NCI-H345 treated with DMSO at 0.1 percent for 48 hours (cell line): ENCODE results near the gene KIAA1549.
"Not testable (repeated sequence)": the region's sequence is repeated elsewhere in the genome, so short reads cannot be mapped to it uniquely, and the experiment has no call there.

Source experiments
- DNase-seq: peaks from one replicate; lab custom pipeline; 2025; ENCODE audit not compliant: unreplicated experiment; lab: John Stamatoyannopoulos, UW

KIAA1549 gene

GRCh38 chr7:138981332-138982203, at the start of gene KIAA1549:
Gene KIAA1549 (minus strand): TSS chr7:138981389. CDS start chr7:138981269, 120 bp downstream.
- DNase-seq, result peak; percentile 19

- no peak for DNase-seq
These were observed 48.2 kb upstream of the KIAA1549 start for GRCh38 chr7:139029353-139029752.

GRCh38 chr7:139026551-139026950, 45.4 kb upstream of the KIAA1549 start:
- no peak for DNase-seq

- DNase-seq, result not testable (repeated sequence)
These were observed 44.7 kb upstream of the KIAA1549 start for GRCh38 chr7:139025861-139026260.

DNA sequence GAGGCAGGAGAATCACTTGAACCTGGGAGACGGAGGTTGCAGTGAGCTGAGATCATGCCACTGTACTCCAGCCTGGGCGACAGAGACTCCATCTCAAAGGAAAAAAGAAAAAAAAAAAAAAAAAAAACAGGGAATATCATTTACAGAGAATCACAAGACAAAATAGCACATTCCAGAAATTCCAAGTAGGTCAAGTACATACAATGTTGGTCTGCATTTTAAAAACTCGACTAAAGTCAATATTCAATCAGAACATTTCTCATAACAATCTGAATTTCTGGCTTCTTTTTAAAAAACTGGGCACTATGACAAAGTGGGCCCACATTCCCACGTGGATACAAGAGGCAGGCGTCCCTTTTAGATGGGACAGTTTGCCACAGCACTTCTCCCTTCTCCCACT, 41.9 kb upstream of the KIAA1549 start:
- DNase-seq, result no peak

GRCh38 chr7:139022286-139022685, 41.1 kb upstream of the KIAA1549 start:
- no peak for DNase-seq

DNA sequence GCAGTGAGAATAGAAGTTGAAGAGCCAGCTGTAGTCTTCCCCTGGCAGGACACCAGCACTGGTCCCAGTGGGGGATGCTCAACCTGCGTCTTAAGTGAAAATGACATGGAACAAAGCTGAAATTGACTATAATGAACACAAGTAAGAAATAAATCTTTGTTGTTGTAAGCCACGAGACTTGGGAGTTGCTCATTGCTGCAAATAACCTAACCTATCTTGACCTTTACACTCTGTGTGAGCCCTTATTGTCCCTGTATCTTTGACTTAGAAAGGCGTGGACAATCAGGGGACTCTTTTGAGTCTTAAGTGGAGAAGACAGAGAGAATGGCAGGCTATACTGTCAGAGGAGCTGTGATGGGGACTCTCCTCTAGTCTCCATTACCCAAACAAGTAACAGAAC, 37.7 kb upstream of the KIAA1549 start:
- no peak for DNase-seq

DNA sequence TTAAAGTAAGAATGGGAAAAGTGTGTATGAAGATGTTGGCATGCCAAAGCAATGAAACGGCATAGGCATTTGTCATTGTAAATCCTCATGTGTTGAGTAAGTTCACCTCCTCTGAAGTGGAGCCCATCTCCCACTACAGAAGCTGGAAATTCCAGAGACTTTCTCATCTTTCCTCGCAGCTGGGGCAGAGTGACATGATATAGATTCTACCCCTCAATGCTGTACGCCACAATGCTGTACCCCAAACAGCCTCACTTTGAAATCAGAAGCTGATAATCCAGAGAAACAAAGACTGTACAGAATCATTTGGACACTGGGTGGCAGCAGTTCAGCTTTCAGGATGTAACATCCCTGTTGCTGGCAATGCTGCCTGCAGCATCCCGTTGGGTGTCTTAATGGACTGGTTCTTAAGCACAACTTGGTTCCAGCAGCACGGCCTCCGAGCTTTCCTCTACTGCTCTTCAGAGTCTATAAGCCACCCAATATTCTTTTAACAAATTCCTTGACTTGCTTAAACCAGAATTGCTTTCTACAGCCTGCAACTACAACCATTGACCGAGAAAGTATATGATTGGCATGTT, 35.8 kb upstream of the KIAA1549 start:
- DNase-seq, result peak; percentile 61

DNA sequence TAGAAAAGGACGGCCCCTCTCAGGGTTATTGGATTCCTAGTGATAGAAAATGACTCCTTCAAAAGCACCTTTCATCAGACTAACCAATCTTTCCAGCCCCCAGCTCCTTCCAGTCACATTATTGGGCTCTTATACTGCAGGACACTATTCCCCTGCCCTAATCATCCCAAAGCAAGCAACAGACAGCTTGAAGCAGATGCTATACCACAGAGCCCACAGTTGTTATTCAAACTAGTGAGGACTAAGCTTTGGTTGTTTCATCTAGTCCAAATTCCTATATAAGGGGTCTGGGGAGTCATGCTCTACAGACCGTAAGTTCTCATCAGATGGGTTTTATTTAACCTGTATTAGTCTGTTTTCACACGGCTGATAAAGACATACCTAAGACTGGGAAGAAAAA, 30.2 kb upstream of the KIAA1549 start:
- no peak for DNase-seq

DNA sequence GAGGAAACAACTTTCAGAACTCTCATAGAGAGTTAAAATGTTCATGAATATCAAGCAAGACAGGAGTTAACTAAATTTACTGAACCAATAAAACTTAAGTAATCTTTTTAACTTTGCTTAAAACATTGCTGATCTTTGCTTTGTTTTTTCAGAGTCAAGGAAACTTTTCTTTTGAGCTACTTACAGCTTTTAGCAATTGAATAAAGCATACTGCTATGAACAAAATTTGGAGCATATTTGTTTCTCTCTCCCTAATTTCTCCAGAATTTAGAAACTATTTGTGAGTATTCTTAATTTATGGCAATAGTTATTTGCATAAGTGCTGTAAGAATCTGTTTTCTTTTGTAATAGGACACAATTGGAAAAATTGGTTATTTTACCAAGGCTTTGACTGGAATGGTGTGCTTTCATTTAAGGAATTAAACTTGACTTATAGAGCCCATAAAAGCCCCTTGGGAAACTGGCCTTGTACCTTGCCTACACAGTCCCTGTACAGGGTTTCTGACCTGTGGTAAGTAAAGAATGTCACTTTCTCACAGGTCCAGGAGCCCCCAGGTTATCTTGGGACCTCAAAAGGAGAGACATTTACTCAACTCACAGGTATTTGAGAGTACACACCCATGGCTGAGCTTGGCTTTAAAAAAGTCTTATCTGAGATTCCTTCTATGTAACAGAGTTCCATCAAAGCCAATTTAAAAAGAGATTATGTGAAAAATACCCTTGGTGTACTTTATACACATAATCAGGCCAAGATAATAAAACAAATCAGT, 23.3 kb upstream of the KIAA1549 start:
- DNase-seq, result no peak

DNA sequence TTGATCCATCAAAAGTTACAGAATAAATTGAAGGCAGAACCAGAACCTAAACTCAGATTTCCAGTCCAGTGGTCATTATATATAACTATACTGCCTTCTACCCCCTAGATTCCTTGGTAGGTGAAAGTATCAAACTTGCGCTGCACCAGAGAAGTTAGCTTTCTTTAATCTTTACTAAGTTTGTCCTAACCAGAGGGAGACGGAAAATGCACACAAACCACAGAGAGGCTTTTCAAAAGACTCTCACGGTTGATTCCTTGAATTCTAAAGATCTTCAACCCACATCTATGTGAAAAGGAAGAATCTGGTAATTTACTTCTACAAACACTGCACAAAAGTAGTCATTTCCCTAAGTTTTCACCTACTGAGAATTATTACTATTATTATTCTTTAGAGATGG, 18.2 kb upstream of the KIAA1549 start:
- DNase-seq, result no peak

DNA sequence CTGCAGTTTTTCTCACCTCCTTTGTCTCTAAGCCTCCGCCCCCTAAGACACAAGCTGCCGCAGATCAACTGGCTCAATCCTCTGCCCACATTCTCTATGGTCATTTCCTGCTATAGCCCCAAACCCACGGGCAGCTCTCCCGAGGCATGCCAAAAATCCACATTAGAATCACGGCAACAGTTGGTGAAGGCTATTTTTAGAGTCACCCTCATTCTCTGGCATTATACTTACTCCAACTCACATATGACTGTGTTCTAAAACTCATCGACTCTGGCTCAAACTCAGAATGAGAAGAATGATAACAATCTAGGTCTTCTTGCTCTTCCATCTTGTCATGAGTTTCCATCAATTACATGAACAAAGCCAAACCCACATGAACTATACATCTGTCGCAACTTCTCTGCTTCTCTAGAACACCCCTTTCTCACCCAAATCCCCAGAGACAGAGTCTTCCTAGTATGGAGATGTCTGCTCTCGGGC, 10.9 kb upstream of the KIAA1549 start:
- DNase-seq, result no peak

DNA sequence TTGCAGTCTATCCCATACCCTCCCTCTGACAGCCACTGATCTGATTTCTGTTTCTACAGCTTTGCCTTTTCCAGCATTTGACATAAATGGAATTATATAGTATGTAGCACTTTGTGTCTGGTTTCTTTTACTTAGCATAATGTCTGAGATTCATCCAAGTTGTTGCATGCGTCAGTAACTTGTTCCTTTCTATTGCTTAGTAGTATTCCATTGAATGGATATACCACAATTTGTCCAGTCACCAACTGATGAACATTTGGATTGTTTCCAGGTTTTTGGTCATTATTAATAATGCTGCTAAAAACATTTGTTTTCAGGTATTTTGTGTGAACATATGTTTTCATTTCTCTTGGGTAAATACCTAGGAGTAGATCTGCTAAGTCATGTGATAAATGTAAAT, 6.5 kb upstream of the KIAA1549 start:
- DNase-seq, result no peak

DNA sequence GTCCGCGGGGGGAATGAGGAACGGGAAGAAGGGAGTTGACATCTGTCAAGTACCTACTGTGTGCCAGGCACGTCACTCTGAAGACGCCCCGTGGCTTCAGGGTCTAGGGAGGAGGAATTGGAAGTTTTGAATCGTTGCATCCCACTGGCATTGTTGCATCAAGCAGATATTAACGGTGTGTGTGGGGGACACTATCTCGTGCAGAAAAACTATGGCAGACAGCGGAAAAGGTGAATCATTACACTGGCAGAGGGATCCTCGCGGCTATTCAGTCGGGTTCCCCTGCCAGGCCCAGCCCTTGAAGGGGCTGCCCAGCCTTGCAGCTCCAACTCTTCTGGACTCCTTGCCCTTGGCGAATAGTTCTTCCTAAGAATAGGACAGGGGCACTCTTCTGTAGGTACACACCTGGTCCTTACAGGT, 1.0 kb upstream of the KIAA1549 start:
- no peak for DNase-seq

DNA sequence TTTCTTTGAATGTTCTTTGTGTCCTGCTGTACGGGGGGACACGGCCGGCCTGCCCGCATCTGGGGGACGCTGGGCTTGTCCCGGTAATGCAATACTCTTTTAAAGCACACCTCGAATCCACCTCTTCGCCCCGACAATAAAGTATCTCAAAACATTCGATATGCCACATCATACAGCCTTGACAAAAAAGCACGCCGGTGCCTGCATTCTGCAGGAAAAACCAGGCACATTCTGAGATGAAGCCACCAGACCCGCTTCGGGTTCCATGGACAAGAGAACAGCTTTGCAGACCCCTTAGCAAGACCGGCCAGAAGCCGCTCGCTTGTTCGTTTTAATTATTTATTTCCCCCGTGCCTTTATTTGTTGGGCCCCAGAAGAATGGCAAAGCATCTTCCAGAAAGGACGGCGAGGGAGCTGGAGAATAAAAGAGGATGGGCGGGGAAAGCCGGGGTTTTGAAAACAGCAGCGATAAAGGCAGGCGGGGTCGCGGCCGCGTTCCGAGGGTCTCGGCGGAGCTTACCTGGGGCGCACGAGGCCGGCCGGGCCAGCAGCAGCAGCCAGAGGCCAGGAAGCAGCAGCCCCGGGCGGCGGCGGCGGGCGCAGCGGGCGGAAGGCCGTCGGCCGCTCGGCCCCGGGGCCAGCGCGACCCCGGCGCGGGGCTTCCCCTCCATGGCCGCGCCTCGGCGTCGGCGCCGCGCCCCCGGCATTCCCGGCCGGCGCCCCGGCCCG, 462 bp downstream of the KIAA1549 start:
- no peak for DNase-seq

DNA sequence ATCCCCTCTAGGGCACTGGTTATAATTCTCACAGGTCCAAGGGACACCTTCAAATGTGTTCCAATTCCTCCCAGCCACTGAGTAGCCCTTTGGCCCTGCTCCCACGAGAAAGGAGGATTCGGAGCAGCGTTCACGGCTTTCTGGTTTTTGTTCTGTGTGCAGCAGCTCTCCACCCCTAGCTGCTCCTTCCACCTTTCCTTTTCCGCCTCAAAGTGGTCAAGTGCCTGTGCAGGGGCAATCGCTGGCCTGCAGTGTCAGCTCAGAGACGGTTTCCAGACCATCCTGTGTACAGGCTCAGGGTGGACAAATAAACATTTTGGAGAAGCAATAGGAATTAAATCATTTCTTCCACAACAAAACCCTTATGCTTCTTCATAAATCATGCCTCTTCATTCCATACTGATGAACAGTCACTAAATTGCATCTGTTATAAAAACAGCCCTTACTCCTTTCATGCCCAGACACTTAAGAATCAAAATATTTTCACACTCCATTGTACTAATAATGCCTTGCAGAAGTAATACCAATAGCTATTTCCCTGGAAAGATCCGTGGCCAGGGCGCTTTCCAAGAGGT, 1.1 kb downstream of the KIAA1549 start:
- no peak for DNase-seq

DNA sequence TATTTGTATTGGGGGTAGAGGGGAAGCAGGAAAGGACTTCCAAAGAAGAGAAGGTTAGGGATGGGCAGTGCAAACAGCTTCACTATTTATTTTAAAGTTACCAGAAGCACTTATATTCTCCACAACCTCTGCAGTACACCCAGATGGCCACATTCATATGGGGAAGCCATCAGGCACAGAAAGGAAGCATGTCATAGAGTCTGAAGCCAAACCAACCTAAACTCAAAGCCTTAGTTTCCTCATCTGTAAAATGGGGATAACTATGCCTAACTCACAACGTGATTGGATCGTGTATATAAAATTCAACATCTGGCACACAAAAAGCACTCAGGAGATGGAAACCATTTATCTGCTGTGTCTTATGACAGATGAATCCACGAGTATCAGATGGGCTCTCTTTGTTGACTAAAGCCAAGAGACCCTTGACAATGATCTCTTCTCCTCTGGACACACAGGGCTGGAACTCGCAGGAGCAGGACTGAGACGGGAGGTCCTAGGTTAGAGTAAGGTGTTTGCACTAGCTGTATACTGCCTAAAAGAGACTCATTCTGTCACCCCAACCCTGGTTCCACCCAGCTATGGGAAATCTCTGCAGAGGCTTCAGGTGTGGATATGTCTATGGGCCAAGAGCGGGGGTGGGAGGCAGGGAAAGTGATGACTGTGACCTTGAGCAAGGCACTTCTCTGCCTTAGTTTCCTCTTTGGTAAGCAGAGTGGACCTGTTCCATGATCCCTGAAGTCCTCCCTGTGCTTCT, 1.8 kb downstream of the KIAA1549 start:
- DNase-seq, result no peak

DNA sequence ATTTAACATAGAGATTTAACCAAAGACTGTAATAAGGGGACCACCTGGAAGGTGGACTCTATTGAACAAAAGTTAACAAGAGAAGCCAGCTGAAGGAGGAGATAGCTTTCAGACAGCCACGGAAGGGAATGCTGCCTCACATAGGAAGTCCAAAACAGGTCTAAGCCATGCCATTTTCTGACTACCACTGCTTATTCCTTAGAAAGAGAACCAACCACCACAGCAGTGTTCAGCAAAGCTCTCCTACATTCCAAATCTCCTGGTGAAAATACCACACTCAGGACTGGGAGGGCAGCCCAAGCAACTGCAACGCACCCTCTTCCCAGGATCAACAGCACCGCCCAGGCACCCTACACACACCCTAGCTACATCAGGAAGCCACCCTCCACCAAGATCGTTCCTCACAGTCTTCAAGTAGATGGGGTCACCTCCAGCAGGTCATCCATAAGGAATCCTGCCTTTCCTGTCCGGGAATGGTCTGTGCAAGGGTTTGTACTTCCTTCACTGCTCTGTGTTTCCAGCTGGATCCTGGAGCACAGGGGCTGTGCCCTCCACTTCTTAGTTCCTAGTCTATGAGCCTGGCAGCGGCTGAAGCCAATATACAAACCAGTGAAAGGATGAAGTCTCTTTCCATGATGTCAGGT, 2.5 kb downstream of the KIAA1549 start:
- no peak for DNase-seq

GRCh38 chr7:138976161-138976560, 5.0 kb downstream of the KIAA1549 start:
- not testable (repeated sequence) for DNase-seq
